CD4-positive, alpha-beta T cell treated with Interleukin-4 for 1 hour (primary cell): ENCODE data around the gene TMEM92.
"Not testable (repeated sequence)": the region's sequence is repeated elsewhere in the genome, so short reads cannot be mapped to it uniquely, and the experiment has no call there.

Experiments
- DNase-seq, 2 donors: peaks; one replicate each; pipeline ENCODE4 v3.0.0-alpha.2; 2020 to 2022

The TMEM92 gene

DNA sequence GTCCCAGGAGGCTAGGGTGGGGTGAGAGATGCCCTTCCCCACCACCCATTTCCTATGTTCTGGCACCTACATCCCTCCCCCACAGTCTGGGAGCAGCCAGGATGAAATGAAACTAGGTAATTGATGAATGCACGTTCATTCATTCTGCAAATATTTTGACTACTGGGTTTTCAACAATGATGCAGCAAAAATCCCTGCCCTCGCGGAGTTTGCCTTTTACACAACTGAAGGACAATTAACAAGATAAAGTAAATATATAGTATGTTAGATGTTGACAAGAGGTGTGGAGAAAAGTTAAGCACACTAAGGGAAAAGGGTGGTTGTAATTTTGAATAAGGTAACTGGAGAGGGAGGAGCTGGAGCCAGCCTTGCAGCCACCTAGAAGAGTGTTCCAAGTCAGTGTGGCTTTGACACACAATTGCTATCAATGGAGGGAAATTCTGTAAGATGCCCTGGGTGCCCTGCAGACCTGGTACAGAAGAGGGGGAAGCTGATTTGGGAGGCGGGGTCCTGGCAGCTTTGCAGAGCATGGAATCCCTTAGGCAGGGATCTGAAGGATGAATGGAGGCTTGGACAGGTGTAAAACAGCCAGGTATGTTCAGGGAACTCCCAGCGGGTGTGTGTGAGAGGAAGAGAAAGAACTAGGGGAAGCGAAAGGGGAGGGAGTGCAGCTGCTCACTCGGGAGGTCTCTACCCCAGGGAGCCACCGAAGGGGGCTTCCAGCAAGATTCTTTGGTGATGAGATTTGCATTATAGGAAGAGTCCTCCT is 2.5 kb downstream of the TMEM92 start:
- no peak for DNase-seq

DNA sequence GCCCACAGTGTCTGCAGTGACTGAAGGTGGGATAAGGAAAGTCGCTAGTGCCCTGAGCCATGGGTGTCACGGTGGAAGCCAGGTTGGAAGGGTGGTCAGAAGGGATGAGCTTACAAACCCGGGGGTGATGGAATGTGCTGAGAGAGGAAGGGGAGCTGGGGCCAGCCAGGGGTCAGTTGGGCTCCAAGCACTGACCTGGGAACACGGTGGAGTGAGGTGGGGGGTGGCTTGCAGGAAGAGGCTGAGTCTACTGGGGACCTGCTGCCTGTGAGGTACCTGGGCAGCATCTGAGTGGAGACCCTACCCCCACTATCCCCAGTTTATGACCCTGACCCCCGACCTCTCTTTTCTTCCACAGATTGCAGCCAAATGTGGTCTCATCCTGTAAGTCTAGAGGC is 3.1 kb downstream of the TMEM92 start:
- no peak for DNase-seq

DNA sequence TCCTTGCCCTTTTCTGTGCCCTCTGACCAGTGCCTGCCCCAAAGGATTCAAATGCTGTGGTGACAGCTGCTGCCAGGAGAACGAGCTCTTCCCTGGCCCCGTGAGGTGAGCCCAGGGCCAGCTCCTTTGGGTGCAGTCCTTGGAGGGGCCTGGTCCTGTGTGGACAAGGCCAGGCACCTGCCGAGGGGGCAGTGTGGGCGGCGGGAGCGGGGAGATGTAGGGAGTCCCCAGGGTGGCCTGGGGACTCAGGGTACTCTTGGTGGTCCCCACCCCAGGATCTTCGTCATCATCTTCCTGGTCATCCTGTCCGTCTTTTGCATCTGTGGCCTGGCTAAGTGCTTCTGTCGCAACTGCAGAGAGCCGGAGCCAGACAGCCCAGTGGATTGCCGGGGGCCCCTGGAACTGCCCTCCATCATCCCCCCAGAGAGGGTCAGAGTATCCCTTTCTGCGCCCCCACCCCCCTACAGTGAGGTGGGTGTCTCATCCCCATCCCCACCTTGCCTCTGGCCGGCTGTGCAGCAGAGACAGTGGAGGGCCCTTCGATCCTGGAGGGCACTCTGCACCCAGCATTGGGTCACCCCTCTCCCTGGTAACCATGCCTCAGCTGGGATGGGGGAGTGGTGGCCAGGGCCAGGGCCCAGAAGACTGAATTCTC is 4.4 kb downstream of the TMEM92 start:
- DNase-seq = no peak

DNA sequence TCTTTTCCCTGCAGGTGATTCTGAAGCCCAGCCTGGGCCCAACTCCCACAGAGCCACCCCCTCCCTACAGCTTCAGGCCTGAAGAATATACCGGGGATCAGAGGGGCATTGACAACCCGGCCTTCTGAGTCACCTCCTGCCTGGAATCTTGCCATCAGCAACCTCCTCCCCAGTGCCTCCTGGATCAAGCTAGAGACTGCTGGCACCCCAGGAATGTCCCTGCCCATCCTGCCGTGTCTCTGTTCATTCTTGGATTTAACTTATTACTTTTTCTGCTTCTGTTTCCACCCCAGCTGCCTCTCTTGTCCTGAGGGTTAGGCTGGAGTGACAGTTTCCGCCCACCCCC is 4.9 kb downstream of the TMEM92 start:
- DNase-seq = no peak

DNA sequence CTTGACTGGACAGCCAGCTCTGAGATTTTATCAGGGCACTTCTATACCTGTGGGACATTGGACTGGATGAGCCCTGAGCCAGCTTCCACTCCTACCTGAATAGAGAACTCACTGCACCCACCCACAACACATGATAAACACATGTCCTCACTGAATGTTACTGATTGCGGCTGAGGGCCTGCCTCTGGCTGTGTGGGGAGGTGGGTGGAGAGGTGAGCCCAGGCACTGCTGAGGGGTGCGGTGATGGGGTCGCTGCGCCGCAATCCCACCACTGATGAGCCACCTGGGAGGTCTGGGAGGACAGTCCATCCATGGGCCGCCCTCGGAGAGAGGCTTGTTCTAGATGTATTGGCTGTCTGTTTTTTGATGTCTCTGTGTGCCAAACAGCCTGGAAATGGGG is 5.4 kb downstream of the TMEM92 start:
- DNase-seq = no peak

DNA sequence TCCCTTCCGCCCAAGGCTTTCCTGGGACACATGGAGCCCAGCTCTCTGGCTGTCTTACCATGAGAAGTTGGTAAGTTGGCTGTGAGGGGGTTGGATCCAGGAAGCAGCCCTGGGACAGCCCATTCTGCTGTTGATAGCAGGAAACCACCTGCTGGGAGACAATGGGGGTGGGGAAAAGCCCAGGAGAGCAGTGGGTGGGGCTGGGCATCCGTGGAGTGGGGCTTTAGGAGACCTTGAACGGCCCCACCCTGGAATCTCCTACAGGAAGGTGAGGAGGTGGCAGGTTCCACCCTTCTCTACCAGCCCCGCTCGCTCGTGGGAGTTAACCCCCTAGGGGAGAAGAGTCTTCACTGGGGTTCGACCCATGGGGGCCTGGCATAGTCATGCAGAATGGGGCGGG is 5.8 kb downstream of the TMEM92 start:
- DNase-seq = no peak

DNA sequence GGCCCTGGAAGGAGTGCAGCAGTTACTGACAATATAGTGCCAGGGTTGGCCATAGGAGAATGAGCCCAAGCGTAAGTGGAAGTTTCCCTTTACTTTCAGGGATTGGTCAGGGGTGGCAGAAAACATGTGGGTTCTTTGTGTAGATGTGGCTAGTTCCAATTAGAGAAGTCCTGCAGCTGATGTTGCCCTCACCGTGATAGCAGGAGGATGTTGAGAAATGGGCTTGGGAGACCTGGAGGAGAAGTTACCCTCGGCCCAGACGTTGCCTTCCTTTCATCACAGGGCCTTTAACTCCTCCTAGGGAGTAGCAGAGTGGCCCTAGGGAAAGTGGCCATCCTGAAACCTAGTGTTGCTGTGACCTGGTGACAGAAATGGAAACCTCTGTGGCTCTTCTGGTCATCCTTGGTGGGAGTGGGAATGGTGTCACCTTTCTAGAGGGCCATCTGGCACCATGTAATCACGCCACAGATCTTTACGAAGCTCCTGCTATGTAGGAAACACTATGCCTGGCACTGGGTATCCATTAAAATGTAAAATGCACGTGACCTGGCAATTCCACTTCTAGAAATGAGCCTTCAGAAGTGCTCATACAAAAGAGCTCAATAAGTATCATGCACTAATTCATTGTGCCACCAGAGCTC is 6.7 kb downstream of the TMEM92 start:
- DNase-seq = no peak

DNA sequence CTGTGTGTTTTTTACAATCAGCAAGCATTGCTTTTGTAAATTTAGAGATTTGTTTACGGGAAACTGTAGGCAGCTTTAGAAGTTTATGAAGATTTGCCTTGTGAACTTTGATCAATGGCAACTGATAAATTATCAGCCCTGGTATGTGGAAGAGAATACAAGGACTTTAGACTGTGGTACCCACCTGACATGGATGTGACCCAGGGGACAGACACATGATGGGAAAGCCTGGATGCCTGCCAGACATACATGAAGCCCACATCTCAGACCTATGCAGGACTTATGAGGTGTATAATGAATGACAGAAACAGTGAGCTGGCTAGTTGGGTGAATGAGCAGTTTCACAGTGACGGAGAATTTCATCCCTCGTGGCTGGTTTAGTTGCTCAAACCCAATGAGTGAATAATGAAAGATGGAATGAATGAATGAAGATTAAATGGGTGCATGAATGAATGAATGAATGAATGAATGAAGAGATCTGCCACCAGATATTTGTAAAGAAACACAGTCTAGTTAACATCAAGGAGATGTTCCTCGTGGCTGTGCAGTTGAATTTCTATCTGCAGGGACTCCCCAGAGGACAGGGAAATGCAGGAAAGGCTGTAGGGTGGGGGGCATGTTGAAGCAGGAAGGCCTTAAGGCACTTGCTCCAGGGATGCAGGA is 7.6 kb downstream of the TMEM92 start:
- DNase-seq = no peak

DNA sequence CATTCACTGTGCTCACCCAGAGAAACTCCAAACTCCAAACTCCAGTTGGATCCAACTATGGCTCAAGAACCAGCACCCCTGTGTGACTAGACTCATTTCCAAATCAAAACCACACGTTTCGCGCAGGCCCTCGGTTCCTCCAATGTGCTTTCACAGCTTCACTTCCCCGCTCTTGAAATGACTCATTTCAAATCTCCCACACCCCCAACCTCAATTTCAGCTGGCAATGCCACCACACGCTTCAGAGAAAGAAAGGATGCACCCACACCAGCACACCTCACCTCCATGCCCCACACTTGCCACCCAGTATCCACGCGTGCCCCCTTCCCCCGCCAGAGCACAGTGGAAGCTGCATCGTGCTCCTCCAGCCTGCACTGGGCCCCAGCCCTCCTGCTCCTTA is 9.0 kb downstream of the TMEM92 start:
- DNase-seq = peak in 1 of 2 donors; percentile 33

DNA sequence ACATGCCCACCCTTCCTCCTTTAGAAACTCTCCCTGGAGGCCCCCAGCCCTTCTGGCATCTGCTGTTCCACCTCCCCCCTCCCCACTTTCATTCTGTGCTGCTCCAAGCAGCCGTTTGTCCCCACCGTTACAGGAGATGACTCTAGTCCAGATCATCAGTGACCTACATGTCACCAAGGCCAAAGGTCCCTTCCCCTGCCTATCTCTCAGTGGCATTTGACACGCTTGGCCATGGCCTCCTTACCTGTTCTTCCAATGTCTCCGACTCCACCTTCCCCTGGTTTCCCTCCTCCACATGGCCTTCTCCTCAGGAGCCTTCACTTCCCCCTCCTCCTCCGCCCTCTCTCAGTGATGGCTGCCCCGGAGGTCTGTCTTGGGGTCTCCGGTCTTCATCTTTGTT is 9.4 kb downstream of the TMEM92 start:
- DNase-seq = no peak

DNA sequence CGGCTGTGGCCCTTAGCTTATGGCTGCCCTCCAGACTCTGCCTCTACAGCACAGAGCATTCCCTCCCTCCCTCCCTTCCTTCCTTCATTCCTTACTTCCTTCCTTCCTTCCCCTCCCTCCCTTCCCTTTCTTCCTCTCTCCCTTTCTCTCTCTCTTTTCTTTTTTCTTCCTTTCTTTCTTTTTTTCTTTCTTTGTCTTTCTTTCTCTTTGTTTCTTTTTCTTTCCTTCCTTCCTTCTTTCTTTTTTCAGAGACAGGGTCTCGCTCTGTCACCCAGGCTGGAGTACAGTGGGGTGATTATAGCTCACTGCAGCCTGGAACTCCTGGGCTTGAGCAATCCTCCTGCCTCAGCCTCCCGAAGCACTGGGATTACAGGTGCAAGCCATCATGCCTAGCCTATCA is 11.7 kb downstream of the TMEM92 start:
- DNase-seq = no peak

DNA sequence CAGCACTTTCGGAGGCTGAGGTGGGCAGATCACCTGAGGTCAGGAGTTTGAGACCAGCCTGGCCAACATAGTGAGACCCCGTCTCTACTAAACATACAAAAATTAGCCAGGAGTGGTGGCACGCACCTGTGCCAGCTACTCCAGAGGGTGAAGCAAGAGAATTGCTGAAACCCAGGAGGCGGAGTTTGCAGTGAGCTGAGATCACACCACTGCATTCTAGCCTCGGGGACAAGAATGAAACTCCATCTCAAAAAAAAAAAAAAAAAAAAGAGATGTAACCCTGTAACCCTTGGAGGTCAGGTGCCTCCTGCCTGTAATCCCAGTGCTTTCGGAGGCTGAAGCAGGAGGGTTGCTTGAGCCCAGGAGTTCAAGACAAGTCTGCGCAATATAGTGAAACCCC is 13.0 kb downstream of the TMEM92 start:
- DNase-seq = not testable (repeated sequence)

DNA sequence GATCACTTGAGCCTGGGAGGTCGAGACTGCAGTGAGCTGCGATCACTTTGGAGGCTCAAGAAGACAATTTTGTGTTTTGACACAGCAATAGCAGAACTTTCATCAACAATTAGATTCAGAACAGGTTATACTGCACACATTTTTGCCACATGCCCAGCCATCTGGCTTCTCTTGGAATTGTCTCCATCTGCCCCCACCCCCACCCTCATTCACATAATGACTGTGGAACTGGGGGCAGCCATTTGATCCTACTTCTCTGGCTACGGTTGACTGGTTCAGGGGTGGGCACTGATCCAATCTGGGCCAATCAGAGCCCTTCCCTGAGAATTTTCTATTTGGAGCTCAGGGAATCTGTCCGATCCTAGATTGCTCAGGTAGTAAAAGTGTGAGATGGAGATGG is 14.0 kb downstream of the TMEM92 start:
- no peak for DNase-seq

DNA sequence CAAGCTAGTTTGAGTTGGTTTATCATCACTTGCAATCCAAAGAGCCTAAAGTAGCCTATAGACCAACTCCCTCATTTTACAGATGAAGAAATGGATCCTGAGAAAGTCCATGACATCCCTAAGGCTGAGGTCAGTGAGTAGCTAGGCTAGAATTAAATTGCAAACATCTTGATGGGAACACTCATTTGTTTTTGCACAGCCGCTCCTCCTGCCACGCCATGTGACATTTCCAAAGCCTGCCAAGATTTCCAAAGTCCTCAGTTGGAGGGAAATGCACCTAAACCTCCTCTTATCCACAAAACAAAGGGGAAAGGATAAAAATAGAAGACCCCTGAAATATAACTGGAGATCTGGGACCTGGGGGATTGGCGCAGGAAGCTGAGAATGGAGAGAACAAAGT is 15.0 kb downstream of the TMEM92 start:
- DNase-seq = no peak

DNA sequence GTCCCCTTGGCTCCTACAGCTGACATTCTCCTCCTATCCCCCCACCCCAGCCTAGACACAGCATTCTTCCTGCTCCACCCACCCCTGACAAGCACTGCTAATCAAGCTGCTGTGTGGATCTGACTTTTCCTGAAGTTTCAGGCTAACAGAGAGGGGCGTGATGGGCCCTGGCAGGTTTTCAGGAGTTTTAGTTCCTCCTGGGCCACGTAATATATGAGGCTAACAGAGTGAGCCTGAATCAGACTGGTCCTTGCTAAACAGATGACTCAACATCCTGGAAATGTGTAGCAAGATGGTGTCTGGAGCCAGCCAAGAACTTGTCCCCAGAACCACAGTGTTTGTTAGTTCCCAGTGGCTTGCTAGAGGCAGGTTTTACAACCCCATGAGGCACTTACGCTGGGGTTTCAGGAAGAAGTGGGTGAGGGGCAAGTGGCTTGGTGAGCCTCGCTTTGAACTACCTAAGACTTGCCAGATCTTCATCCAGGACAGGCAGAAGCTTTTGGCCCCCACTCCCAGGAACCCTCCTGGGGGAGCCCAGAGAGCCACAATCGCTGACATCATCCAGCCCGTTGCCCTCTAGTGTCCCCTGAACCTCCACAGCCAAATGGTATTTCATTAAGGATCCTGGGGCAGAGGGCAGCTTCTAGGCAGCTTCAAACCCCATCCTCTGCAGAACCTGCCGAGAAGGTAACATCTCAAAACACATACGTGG is 15.9 kb downstream of the TMEM92 start:
- peak; percentile 9 to 58 for DNase-seq

DNA sequence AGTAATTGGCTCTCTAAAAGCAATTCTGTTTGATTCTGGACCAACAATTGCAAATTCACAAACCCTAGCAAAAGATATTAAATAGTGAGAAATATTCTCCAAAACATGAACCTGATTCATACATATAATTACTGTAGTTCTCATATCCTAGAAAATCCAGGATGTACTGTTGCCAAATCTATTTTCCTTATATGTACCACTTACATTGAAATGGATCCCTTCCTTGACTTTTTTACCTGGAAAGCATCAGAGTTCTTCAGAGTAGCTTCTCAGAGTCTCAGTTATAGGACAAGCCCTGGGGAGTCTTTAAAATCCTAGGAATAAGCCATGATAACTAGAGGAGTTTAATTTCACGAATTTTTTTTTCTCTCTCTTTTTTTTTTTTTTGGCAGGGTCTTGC is 16.7 kb downstream of the TMEM92 start:
- no peak for DNase-seq

DNA sequence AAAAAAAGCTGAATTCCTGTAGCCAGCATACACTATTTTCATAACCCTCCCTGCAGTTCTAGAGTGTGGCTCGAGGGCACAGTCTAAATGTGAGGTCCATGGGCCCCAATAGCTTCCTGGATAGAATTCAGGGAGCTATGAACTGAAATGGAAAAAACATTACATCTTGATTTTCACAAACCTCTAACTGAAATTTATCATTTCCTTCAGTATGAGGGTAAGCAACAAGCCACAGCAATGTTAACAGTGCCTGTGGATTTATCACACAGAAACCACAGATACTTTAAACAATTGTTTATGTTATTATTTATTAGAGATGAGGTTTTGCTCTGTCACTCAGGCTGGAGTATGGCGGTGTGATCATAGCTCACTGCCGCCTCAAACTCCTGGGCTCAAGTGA is 18.2 kb downstream of the TMEM92 start:
- DNase-seq = no peak

DNA sequence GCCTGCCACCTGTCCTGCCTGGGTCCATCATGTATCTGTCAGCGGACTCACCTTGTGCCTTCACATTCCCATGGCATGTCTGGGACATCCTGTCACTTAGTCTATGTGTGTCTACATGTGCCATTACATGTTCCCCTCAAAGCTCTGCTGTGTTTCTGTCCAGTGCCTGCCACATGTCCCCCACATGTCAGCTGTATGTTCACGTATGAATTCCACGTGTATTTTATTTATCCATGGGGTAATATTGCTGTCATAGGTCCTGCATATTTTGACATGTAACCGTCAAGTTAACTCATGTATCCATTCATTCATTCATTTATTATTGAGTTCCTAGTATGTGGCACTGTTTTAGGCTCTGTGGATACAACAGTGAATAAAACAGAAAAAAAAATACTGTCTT is 20.8 kb downstream of the TMEM92 start:
- no peak for DNase-seq

DNA sequence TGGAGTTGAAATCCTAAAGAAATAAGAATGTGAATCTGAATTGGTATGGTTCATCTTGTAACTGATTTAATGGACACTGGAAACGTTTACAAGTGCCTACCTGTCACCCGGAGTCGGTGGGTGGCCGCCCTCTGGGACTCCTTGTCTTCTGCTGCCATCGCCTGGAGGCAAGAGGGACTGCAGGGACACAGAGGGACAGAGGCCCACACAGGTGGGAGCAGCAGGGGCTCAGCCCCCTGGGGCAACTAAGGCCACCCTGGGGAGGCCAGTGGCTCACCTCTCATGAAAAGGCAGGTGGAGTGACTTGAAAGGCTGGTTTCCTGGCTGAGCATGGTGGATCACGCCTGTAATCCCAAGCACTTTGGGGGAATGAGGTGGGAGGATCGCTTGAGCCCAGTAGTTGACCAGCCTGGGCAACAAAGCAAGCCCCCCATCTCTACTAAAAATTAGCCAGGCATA is 23.2 kb downstream of the TMEM92 start:
- DNase-seq = peak; percentile 81

DNA sequence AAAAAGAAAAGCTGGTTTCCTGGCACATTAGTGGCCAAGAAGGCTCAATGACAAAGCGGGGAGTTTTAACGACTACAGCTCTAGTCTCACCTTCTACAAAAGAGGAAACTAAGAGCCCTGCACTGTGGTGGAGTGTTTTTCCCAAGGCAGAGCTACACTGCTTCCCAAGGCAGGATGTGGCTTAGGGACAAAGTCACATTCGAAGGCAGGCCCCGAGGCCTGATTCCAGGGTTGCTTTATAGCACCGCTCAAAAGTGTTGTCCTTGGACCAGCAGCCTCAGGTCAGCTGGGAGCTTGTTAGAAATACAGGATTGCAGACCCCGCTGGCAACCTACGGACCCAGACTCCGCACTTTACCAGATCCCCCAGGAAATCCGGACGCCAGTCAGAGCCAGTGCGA is 23.8 kb downstream of the TMEM92 start:
- no peak for DNase-seq

DNA sequence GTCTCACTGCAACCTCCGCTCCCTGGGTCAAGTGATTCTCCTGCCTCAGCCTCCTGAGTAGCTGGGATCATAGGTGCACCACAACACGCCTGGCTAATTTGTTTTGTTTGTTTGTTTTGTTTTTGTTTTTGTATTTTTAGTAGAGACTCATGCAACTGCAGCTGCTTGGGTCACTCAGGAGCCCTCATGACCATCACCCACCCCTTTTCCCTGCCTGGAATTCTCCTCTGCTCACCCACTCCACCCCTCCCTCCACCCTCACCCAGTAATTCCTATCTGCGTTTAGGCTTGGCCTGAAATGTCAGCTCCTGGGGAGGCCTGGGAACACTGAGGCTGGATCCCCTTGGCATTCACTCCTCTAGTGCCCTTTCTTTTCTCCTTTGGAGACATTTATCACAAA is 25.5 kb downstream of the TMEM92 start:
- DNase-seq = no peak

DNA sequence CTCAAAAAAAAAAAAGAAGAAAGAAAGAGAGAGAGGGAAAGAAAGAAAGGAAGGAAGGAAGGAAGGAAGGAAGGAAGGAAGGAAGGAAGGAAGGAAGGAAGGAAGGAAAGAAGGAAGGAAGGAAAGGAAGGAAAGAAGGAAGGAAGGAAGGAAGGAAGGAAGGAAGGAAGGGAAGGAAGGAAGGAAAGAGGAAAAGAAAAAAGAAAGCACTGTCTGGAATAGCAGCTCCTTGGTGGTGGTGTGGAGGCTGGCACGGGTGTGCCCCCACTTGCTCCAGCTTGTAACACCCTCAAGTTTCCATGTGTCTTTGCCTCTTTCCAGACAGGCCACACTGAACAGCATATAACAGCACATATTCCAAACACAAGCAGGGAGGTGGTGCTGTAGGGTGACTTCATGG is 26.6 kb downstream of the TMEM92 start:
- not testable (repeated sequence) for DNase-seq
